Measurements from ENCODE around the gene KRTAP16-1.
"Not testable (repeated sequence)": the region's sequence is repeated elsewhere in the genome, so short reads cannot be mapped to it uniquely, and the experiment has no call there.

KRTAP16-1 gene

DNA sequence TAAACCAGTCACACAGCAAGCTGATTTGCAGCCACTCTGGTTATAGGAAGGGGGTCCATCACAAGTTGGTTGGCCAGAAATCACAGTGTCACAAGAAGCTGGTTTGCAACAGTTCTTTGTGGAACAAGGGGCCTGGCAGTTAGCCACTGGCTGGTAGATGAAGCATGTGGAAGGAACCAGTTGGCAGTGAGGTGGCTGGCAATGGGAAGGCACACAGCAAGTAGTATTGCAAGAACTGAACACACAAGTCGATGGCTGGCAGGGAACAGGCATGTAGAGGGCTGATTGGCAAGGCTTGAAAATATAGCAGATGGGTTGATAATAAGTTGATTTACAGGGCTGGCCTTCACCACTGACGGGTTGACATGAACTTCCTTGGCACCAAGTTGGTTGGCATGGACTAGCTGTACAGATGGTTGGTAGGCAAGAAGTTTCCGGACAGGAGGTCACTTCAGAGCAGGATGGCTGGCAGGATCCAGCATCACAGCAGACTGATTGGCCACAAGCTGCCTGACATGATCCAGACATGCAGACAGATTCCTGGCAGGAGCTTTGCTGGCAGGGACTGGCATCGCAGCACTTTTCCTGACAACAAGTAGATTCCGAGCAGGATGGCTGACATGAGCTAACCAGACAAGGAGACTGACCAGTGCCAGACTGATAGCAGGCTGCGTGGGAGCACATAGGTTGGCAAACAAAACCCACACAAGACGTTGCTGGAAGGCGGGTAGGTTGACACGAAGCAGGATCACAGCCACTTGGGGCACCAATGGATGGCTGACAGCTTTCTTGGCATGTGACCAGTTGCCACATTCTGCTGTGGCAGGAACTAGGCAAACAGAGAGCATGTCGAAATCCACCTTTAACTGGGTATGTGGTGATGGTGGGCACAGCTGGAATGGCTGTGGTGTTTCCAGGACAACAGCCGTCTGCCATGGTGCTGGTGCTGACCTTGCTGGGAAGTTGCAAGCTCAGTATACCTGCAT lies 6.9 kb downstream of the KRTAP16-1 start, which contains the start of gene KRTAP29-1:
KRTAP29-1 (minus strand) TSS at position 936 of the 986 bp plus-strand sequence; CDS start at position 936, 0 bp downstream.
- no peak for DNase-seq (ENCODE audit: low read depth)

- no peak for DNase-seq (ENCODE audit: low read depth)
Observed at GRCh38 chr17:41301204-41301790, 7.8 kb downstream of the KRTAP16-1 start.

DNA sequence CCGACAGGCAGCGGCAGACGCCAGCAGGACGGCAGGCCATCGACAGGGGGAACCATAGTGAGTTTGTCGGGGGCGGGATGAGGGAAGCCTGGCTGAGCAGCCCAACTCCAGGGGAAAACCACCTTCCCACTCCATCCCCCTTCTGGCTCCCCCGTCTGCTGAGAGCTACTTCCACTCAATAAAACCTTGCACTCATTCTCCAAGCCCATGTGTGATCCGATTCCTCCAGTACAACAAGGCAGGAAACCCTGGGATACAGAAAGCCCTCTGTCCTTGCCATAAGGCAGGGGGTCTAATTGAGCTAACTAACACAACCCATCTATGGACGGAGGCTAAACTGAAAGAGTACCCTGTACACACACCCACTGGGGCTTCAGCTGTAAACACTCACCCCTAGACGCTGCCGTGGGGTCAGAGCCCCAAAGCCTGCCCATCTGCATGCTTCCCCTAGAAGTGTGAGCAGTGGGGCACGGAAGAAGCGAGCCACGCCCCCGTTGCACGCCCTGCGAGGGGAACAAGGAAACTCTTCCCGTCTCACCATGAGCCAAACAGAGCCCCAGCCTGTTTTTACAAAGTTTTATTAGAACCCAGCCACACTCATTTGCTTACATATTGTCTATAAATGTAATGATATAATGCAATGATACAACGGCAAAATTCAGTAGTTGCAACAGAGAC lies 10.5 kb downstream of the KRTAP16-1 start:
- no peak for DNase-seq (ENCODE audit: low read depth)

DNA sequence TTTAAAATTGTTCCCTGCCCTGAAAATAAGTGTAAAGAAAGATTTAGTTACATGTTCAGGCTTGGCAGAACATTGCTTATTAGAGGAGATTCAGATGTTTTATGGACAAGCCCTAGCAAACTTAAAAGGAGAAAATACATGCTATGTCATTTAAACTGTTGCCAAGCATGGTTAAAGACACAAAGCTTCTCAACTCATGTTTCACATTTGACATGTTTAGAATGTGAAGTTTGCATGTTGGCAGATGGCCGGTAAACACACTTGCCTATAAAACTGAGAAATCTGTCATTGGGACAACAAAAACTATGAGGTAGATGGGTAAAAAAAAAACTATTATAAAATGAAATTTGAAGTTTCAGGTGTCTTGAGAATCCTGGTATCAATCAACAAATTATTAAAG lies 12.3 kb downstream of the KRTAP16-1 start:
- no peak for DNase-seq (ENCODE audit: low read depth)

DNA sequence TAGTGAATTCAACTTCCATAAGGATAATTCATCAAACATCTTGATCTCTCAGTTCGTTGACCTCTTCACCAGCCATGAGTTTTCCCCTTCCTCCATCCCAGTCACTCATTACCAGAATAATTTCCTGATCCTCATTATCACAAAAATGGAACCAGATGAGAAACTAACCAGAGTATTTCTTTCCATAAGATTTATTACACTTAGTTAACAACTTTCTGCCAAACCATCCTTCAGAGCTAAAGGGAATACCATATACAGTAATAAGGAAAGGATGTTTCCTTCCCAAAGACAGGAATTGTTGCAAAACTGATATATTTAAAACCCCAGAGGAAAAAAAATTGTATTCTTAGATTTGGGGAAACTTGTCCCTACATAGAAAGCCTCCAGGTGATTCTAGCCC lies 15.1 kb downstream of the KRTAP16-1 start:
- no peak for DNase-seq (ENCODE audit: low read depth)

GRCh38 chr17:41287050-41287449 lies 22.1 kb downstream of the KRTAP16-1 start:
- no peak for DNase-seq (ENCODE audit: low read depth)

DNA sequence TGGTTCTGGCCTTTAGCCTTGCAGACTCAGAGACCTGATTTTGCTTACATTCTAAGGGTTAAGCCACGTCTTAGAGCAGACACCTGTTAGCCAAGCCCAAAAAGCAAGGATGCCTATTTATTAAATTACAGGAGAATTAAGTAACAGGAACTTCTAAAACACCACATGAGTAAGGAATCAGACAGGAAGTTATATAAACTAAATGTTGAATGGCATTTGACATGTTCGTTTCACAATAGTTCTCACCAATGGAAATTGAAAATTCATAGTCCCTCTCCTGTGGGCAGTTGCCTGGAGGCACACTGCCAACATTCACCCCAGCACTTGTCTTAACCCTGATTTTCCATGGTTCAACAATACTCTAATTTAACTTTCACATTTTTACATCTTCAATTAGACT lies 24.6 kb downstream of the KRTAP16-1 start:
- DNase-seq (ENCODE audit: low read depth), result no peak

- DNase-seq (ENCODE audit: low read depth), result peak; percentile 42
Observed at GRCh38 chr17:41284043-41284442, 25.1 kb downstream of the KRTAP16-1 start.

GRCh38 chr17:41278176-41278955 lies 30.7 kb downstream of the KRTAP16-1 start:
- no peak for DNase-seq (ENCODE audit: low read depth)

GRCh38 chr17:41275648-41276190 lies 33.4 kb downstream of the KRTAP16-1 start, which contains the start of gene KRTAP9-7:
Gene KRTAP9-7, plus strand, starts transcription at chr17:41275698. Its CDS starts 0 bp downstream, at chr17:41275698.
- DNase-seq (ENCODE audit: low read depth), result not testable (repeated sequence)

DNA sequence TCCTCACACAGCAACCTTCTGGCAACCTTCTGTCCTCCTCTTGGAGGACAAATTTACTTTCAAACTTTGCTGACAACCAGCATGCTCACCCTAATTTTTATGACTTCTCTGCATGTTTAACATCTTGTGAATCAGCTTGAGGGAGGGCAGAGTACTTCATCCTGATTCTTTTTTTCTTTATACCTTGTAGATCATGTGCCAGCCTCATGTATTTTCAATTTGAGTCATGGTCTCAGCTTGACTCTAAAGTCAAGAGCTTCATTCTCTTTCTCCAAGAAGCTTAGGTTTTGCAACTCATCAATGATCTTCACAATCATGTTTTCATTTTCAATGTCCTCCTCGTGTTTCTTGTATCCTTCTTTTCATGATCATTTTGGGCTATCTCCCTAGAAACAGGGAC lies 37.3 kb downstream of the KRTAP16-1 start:
- no peak for DNase-seq (ENCODE audit: low read depth)

- DNase-seq (ENCODE audit: low read depth), result not testable (repeated sequence)
Observed at GRCh38 chr17:41271323-41271722, 37.8 kb downstream of the KRTAP16-1 start.

DNA sequence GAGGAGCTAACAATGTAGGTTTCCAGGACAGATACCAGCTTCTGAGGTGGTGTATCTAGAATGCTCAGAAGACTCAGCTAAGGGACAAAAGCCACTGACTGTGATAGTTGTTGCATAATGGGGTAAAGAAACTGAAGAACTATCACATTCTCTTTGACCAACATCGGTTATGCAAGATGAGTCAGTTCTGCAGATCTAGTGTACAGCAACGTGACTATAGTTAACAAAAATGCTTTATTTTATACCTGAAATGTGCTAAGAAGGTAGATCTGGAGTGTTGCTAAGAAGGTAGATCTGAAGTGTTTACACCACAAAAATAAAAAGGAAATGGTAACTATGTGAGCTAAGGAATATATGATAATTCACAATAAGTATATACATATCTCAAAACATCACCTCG lies 41.4 kb downstream of the KRTAP16-1 start:
- DNase-seq (ENCODE audit: low read depth), result no peak

GRCh38 chr17:41265078-41265477 lies 44.0 kb downstream of the KRTAP16-1 start, which contains the start of gene KRTAP9-6:
Gene KRTAP9-6, plus strand, starts transcription at chr17:41265378. Its CDS starts 0 bp downstream, at chr17:41265378.
- no peak for DNase-seq (ENCODE audit: low read depth)

DNA sequence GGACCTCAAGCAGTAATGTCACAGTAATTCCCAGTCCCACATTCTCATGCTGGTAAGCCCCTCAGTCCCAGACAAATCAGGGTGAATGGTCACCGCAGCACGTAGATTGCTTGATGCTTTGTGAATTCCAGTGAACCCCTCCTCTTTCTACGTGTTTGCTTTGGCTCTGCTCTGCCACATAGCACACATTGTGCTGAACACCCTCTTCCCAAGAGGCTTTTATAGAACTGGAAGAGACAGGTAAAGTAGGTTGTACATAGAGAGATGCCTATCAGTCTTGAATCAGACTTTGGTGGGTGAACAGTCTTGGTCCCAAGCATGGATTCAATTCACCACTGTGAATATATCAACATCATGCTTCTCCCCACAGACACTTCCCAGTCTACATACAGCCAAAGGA lies 44.5 kb downstream of the KRTAP16-1 start:
- DNase-seq (ENCODE audit: low read depth), result no peak

GRCh38 chr17:41263212-41263611 lies 45.9 kb downstream of the KRTAP16-1 start:
- no peak for DNase-seq (ENCODE audit: low read depth)

- peak; percentile 15 for DNase-seq (ENCODE audit: low read depth)
Observed at GRCh38 chr17:41258406-41258805, 50.7 kb downstream of the KRTAP16-1 start.
